Glomerular endothelial cell (primary cell): ENCODE data around the gene LRRC45. TPM values are rescaled to one million over a fixed set of nuclear protein-coding genes. Genes with fewer than 3 reads are reported as not detected.
"Not testable (repeated sequence)": the region's sequence is repeated elsewhere in the genome, so short reads cannot be mapped to it uniquely, and the experiment has no call there.

Source experiments
- DNase-seq: peaks from one replicate; pipeline ENCODE4 v3.0.0-alpha.2; 2011; ENCODE audit warnings: low read depth, low spot score; ENCODE audit errors: extremely low read depth
- total RNA-seq: library from RNA; depleted of rRNA; stranded (reverse); fragments of >200 nt; gene quantifications from 2 replicates; pipeline ENCODE4 v1.2.3, GENCODE V29; 2015

Gene LRRC45
- 12.8 and 24.9 TPM in 2 replicates for total RNA-seq

- DNase-seq: peak; percentile 84
These were observed at the start of gene LRRC45 for GRCh38 chr17:82022981-82023446. Gene LRRC45 (plus strand): TSS chr17:82023305. CDS start chr17:82023644, 339 bp downstream.

GRCh38 chr17:81973432-81973831 lies 49.7 kb upstream of the LRRC45 start:
- DNase-seq: no peak

- DNase-seq: no peak
These were observed 46.5 kb upstream of the LRRC45 start for GRCh38 chr17:81976332-81977210.

- peak; percentile 5 for DNase-seq
These were observed 45.8 kb upstream of the LRRC45 start, which contains the start of gene ASPSCR1 for GRCh38 chr17:81977211-81977808. Gene ASPSCR1 (plus strand): TSS chr17:81977629. CDS start chr17:81977647, 18 bp downstream.

GRCh38 chr17:81978524-81979298 lies 44.4 kb upstream of the LRRC45 start:
- DNase-seq: no peak

- DNase-seq: no peak
These were observed 43.0 kb upstream of the LRRC45 start for GRCh38 chr17:81980122-81980521.

GRCh38 chr17:81980707-81981343 lies 42.3 kb upstream of the LRRC45 start:
- no peak for DNase-seq

- DNase-seq: not testable (repeated sequence)
These were observed 41.6 kb upstream of the LRRC45 start for GRCh38 chr17:81981511-81981910.

- DNase-seq: no peak
These were observed 40.0 kb upstream of the LRRC45 start for GRCh38 chr17:81983011-81983638.

GRCh38 chr17:81983639-81984373 lies 39.3 kb upstream of the LRRC45 start:
- no peak for DNase-seq

GRCh38 chr17:81984773-81985410 lies 38.2 kb upstream of the LRRC45 start:
- DNase-seq: no peak

- no peak for DNase-seq
These were observed 36.5 kb upstream of the LRRC45 start for GRCh38 chr17:81986606-81987005.

- no peak for DNase-seq
These were observed 35.8 kb upstream of the LRRC45 start for GRCh38 chr17:81987161-81987770.

GRCh38 chr17:81990836-81991683 lies 32.0 kb upstream of the LRRC45 start:
- DNase-seq: no peak

- DNase-seq: no peak
These were observed 31.3 kb upstream of the LRRC45 start for GRCh38 chr17:81991684-81992305.

GRCh38 chr17:81992306-81993102 lies 30.6 kb upstream of the LRRC45 start:
- DNase-seq: no peak
